ENCODE results near the gene IFI27L1.

IFI27L1 gene

GRCh38 chr14:94098326-94098992, 17.3 kb downstream of the IFI27L1 start:
- H3K4me3 ChIP-seq (ENCODE audit: low read depth, low read length): no peak overlapping the region
- TF ChIP-seq, protein P1, sequence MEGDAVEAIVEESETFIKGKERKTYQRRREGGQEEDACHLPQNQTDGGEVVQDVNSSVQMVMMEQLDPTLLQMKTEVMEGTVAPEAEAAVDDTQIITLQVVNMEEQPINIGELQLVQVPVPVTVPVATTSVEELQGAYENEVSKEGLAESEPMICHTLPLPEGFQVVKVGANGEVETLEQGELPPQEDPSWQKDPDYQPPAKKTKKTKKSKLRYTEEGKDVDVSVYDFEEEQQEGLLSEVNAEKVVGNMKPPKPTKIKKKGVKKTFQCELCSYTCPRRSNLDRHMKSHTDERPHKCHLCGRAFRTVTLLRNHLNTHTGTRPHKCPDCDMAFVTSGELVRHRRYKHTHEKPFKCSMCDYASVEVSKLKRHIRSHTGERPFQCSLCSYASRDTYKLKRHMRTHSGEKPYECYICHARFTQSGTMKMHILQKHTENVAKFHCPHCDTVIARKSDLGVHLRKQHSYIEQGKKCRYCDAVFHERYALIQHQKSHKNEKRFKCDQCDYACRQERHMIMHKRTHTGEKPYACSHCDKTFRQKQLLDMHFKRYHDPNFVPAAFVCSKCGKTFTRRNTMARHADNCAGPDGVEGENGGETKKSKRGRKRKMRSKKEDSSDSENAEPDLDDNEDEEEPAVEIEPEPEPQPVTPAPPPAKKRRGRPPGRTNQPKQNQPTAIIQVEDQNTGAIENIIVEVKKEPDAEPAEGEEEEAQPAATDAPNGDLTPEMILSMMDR (IDR thresholded peaks at IDR 0.05; ENCODE audit: control insufficient read depth, extremely low read depth, insufficient read depth): no peak
- DNase-seq (ENCODE audit: low read depth): no peak

- no peak overlapping the region for H3K4me3 ChIP-seq (ENCODE audit: low read depth, low read length)
- TF ChIP-seq, protein P1 (IDR thresholded peaks at IDR 0.05; ENCODE audit: control insufficient read depth, extremely low read depth, insufficient read depth): no peak
- no peak for DNase-seq (ENCODE audit: low read depth)
Measured at GRCh38 chr14:94099006-94099405, 17.9 kb downstream of the IFI27L1 start.

- DNase-seq (ENCODE audit: low read depth): no peak
- TF ChIP-seq, protein P1 (IDR thresholded peaks at IDR 0.05; ENCODE audit: control insufficient read depth, extremely low read depth, insufficient read depth): no peak
- H3K4me3 ChIP-seq (ENCODE audit: low read depth, low read length): no peak overlapping the region
Measured at GRCh38 chr14:94100847-94101246, 19.7 kb downstream of the IFI27L1 start.

GRCh38 chr14:94101748-94102147, 20.6 kb downstream of the IFI27L1 start:
- no peak overlapping the region for H3K4me3 ChIP-seq (ENCODE audit: low read depth, low read length)
- DNase-seq (ENCODE audit: low read depth): no peak
- TF ChIP-seq, protein P1 (IDR thresholded peaks at IDR 0.05; ENCODE audit: control insufficient read depth, extremely low read depth, insufficient read depth): no peak

DNA sequence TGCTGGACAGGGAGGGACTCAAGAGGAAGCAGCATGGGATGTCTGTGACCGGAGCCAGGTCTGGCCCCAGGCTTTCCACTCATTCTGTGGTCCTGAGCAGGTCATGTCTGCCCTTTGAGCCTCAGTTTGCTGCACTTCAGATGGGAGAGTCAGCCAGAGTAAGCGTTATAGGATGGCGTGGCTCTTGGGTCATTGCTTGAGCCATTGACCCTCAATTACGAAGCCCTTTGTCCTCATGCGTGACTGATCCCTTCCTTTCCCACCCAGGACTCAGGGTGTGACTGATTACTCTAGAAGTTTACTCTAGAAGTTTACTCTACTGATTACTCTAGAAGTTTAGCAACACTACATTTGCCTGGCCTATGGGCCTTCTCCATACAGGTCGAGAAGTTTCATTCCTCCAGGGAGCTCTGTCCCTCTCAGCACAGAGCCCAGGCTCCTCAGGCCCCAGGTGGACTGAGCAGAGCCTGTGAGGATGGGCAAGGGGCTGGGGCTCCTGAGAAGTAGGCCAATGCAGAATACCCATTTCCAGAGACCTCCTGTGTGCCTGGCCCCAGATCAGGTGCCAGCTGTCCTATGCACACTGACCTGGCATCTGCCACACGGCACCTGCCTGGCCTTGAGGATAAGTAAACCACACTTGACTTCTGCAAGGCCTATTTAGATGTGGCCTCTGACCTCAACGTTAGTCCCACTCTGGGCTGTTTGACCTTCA, 21.8 kb downstream of the IFI27L1 start:
- no peak overlapping the region for H3K4me3 ChIP-seq (ENCODE audit: low read depth, low read length)
- TF ChIP-seq, protein P1 (IDR thresholded peaks at IDR 0.05; ENCODE audit: control insufficient read depth, extremely low read depth, insufficient read depth): no peak
- DNase-seq (ENCODE audit: low read depth): no peak

DNA sequence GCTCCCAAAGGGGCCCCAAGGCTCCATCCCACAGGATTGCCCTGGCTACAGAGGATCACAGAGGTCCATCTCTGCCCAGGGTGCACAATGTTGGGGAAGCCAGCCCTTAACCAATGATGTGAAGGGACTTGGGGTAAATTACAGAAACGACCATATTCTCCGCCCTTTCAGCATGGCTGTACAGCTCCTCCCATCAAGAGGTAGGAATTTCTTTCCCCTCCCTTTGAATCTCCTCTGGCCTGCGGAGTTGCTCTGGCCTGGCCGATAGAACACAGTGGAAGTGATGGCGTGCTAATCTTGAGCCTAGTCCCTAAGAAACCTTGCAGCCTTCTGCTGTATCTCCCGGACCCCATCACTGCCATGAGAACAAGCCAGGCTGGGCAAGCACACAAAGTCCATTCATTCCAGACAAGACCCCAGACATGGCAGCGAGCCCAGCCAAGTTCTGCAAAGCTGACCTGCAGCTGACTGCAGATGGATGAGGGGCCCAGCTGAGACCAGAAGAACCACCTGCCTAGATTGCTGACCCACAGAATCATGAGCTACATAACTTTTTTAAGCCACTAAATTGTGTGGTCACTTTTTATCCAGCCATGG, 22.5 kb downstream of the IFI27L1 start:
- no peak overlapping the region for H3K4me3 ChIP-seq (ENCODE audit: low read depth, low read length)
- no peak for DNase-seq (ENCODE audit: low read depth)
- TF ChIP-seq, protein P1 (IDR thresholded peaks at IDR 0.05; ENCODE audit: control insufficient read depth, extremely low read depth, insufficient read depth): no peak

All from LNCaP clone FGC (cell line).